Body of pancreas (tissue), 4 donors: ENCODE measurements around the gene AUTS2.

ENCODE experiments used
- CTCF ChIP-seq, 7 experiments: fragments of 450-650 bp in 4 of 7; fragments of 200-600 bp in 3 of 7; sonication (generic) in 3 of 7; IDR thresholded peaks; one replicate each; pipeline ENCODE4 v1.5.1; 2016 to 2019; ENCODE audit warnings: antibody characterized with exemption in 7 of 7
- POLR2A ChIP-seq, 3 donors: fragments of 450-650 bp; IDR thresholded peaks; one replicate each; pipeline ENCODE4 v1.6.1; 2016; ENCODE audit warnings: antibody characterized with exemption in 3 of 3, mild to moderate bottlenecking in 2 of 3

GRCh38 chr7:70031245-70031644, 433.0 kb downstream of the AUTS2 start:
- TF ChIP-seq CTCF (IDR thresholded peaks at IDR 0.05) = no peak
- no peak for TF ChIP-seq POLR2A (IDR thresholded peaks at IDR 0.05)
